Stimulated activated CD4-positive, alpha-beta T cell treated with anti-CD3 and anti-CD28 coated beads, Interleukin-15, amount 100 ng/mL, for 48 hours (primary cell): ENCODE measurements around the gene NCK2.

Experiments
- DNase-seq, 2 donors: peaks; one replicate each; pipeline ENCODE4 v3.0.0-alpha.2; 2020; ENCODE audit warnings: low read depth in 2 of 2

NCK2 gene

DNA sequence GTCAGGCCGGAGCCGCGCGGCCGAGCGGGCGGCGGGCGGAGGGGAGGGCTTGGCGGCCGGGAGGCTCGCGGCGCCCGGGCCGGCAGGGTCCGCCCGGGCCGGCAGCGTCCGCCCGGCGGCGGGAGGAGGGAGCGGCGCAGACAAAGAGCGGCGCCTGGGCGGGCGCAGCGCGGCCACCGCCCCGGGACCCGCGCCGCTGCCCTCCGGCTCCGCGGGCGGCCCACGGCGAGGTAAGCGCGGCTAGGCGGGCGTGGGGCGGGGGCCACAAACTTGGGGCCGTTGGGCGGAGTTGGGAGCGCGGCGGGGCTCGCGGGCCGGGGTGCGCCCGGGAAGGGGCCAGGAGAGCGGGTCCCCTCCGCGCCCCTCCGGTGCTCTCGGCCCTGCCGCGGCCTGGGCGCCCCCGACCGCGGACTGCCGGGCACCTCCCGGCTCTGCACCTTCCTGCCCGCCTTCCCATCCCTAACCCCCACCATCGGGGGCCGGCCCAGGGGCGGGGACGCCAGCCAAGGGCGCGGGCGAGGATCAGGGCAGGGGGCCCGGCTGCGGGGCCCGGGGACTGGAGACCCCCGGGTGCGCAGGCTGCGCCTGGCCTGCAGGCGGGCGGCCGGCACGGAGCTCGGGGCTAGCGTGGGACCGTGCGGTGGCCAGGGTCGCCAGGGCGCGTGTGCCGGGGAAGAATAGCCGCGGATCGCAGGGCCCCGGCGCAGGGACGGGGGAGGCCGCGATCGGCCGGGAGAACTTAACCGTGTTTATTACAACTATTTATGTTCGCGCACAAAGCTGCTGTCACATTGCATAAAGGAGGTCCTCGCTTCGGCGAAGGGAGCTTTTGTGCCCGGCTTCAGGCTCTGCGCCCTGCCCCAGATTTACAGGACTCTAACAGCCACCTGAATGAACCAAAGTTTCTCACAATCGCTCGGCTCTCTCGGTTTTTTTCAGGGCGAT is at the start of gene NCK2:
TSS of gene NCK2 (plus strand) at position 4 of the 945 bp plus-strand sequence. CDS start 110,152 bp downstream, outside the sequence.
- DNase-seq = no peak

GRCh38 chr2:105697781-105698449 is 46.8 kb upstream of the NCK2 start:
- no peak for DNase-seq

DNA sequence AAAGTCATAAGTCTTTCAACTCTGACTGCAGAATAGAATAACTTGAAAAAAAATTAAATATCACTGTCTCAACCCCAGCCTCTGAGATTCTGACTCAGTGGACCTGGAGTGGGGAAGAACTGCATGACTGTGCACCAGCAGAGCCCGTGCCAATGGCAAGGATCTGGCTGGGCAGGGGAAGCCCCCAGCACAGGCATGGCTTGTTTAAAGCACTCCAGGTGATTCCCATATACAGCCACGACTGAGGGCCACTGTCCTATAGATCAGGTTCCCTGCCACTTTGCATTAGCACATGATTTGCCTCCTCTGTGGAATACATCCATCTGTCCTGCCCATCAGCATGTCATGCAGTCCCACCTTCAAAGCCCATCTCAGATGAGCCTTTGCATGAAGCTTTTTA is 45.9 kb upstream of the NCK2 start:
- DNase-seq = no peak

- DNase-seq = no peak
Observed at GRCh38 chr2:105701042-105701441, 43.7 kb upstream of the NCK2 start.

DNA sequence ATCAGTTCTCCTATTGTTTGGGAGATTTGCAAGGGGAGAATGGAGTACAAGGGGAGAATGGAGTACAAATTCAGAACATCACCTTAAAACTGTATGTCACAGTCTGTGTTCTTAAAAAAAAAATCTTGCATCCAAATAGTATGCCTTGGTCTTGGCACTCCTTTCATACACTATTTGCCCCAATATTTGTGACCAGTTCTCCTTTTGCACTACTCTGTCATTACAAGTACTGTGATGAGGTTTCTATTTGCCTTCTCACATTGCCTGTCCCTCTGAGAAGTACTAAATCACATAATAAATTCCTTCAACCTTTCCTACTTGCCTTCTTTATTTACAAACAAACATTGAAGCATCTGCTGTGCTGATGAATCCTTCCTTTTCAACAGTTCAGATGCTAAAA is 36.0 kb upstream of the NCK2 start:
- no peak for DNase-seq

DNA sequence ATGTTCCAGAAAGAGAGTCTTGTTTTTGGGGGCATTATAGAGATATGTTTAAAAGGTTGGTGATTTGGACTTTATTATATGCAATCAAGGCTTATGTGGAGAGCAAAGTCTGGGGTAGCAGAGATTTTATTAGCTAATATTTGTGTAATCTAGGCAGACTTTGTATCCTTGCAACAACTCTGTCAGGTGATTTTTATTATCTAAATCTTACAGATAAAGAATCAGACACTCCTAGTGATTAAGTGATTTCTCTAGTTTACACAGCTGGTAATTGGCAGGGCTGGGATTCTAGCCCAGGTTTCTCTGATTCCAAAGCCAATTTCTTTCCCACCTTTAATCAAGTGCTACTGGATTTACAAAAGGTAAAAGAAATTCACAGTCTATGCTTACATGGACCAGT is 33.3 kb upstream of the NCK2 start:
- DNase-seq = no peak

GRCh38 chr2:105712166-105712915 is 32.4 kb upstream of the NCK2 start:
- DNase-seq = no peak

GRCh38 chr2:105712981-105713596 is 31.6 kb upstream of the NCK2 start:
- no peak for DNase-seq

DNA sequence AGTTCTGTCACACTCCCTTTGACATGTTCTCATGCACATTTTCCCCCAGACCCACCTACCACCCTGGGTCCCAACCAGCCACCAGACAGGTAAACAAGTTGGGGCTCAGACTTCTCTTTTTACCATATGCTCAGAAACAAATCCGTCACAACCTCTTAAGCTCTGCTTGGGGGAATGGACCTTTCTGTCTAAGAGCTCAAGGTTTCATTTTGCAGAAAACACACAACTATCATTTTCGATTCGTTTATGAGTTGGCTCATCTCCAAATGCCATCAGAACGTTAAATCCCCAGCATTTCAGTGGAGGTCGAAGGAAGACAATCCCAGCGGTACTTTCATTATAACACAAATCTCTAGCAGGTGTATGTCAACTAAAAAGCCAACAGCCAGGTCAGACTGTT is 30.6 kb upstream of the NCK2 start:
- no peak for DNase-seq

DNA sequence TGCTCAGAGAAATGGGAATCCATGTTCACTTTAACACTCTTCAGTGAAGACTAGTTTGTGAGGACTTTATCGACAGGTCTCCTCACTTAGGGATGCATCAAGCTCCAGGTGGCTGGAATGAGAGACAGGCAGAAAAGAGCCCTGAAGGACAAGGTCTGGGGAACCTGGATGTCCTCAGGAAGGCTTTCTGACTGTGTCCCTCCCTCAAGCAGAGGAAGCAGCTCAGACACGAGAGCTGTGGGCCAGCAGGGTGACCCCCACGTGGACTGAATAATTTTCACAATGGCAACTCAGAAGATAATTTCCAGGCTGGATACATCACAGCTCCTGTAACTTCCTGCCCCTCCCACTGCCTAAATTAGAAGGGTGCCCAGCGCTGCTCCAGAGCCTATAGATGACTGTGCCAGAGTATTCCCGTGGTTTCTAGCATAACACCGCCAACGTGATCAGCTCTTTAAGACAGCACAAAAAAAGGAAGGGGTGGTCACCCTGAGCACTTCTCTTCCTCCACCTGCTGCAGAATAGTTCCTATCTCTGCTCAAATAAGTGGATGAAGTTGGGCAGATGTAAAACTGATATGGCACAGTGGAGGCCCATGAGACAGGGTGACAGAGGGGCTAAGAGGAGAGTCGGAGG is 25.7 kb upstream of the NCK2 start:
- no peak for DNase-seq

DNA sequence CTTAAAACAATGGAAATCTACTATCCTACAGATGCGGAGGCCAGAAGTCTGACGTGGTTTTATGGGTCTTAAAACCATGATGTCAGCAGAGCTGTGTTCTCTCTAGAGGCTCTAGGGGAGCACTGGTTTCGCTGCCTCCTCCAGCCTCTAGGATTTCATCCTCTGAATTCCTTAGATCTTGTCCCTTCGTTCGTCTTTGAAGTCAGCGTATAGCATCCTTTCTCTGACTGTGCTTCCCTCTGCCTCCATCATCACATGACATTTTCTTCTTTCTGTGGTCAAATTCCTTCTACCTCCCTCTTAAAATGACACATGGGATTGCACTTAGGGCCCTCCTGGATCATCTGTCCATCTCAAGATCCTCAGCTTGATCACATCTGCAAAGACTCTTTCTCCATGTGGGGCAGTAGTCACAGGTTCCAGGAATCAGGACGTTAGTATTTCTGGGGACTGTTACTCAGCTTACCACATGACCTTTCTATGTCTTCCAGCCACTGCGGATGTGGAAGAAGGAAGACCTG is 22.7 kb upstream of the NCK2 start:
- no peak for DNase-seq

DNA sequence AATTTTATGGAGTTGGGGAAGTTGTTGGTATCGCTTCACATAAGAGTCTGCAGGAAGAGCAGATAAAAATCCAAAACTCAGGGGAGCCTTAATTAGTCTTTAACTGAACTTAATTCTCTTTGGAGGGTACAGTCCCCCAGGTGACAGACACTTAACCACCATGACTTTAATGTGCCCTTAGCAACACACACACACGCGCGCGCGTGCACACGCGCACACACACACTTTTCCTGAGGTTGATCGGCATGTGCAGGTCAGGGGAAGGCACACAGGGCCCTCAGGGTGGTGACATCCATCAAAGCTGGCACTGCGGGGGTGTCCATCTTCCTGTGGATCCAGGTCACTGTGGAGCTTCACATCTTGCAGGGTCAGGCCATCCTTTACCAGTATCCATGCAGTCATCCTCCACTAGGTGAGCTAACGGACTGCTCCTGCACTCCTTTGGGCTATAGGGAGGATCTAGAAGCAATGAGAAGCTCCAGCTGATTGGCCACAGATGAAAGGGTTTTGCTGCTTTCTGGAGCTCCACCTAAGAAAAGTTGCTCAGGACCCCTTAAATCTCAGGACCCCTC is 21.9 kb upstream of the NCK2 start:
- DNase-seq = no peak

DNA sequence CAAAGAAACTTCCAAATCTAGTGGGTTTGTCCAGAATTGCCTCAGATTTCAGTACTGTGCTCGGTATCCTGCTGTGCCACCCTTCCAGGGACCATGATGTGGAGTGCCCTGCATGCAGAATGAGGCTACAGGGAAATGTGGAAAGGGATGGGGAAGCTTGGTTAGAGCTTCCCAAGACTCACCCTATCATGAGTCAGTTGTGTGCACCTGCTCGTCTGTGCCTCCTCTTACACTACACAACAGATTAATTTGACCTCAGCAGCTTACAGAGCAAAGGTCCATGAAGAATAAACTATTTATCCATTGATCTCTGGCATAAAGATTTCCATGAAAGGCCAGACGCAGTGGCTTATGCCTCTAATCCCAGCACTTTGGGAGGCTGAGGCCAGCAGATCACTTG is 21.3 kb upstream of the NCK2 start:
- DNase-seq = no peak

DNA sequence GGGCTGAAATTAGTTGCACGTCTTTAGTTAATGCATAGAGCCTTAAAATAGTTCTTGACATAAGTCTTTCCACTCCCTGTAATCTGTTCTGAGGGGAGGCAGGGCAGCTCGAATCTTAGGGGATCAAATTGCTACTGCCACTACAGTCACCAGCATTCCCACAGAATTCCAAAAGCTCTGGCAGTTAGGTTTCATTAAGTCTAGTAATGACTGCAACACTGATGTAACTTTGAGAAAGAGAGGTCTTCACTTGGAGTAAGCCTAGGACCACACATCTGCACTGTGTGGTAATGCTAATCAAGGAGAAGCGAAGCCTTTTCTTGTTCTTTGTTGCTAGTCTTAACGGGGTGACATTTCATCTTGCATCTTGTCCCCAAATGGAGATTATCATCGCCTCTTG is 19.3 kb upstream of the NCK2 start:
- DNase-seq = no peak

DNA sequence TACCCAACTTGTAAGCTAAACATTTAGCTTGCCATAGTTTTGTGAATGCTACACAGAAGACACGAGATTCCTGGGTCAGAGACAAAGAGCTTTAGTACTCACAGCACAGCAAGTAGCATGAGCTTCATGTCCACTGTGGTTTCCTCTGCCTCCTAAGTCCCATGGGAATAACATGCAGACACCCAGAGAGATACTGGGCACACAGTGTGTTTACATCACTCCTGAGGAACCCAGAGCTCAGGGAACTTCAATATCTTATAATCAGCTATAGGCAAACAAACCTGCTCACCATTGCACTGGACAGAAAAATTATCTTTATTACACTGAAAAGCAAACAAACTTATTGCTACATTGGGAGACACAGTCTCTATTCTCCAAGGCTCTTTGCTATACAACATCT is 14.5 kb upstream of the NCK2 start:
- no peak for DNase-seq

DNA sequence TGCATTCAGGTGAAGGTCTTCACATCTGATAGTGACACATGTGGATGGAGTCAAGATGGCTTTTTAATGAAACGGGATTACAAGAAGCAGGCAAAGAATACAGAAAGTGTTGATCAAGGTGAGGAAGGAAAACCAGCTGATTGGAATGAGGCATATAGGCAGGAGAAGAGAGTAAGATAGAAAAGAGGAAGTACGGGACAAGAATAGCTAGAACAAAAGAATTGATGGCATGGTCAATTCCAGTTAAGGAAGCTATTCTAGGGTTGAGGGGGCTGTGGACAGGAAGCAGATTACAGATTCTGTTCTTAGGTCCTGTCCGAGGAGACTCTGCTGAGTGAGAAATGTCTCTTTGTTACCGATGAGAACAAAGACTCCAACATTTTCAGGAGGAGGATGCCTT is 13.2 kb upstream of the NCK2 start:
- DNase-seq = no peak

- no peak for DNase-seq
Observed at GRCh38 chr2:105732101-105732500, 12.6 kb upstream of the NCK2 start.

DNA sequence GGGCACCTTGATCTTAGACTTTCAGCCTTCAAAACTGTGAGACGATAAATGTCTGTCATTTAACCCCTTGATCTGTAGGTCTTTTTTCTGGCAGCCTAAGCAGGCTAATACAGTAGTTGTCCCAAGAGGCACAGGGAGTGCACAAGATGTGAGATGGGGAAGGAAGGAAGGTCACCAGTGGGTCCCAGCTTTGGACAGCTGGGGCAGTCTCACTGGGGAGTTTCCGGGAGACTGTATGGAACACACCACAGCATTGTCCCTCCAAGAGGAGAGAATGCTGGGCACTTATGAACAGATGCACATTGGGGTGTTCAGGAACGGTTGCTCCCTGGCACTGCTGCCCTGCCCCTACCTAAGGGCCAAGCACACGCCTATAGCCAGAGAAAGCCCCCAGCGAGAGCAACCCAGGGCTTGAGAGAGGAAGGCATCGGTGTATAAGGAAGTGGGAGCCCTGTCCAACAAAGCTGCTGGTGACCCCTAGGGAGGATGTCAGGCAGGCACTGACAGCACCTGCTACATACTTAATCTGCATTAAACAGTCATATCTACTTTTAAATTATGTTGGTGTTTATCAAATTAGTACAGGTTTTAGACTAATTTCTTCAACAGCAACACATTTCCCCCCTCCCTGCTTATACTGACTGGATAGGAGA is 11.6 kb upstream of the NCK2 start:
- DNase-seq = no peak

DNA sequence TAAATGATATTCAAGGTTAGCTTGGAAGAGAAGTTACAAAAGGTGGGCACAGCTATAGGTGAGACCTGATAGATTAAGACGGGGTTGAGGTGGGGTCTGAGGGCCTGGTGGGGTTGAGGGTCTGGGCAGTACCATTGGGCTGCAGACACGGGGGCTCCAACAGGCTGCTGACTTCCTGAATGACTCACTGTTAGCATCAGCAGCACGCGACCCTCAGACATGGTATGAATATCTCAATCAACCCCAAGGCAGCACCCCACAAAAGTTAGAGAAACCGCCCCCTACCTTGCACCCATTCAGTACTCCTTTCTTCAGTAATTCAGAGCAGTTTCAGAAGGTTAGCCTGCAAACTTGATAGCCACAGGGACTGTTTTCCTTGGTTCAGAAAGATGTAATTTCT is 10.8 kb upstream of the NCK2 start:
- DNase-seq = no peak

DNA sequence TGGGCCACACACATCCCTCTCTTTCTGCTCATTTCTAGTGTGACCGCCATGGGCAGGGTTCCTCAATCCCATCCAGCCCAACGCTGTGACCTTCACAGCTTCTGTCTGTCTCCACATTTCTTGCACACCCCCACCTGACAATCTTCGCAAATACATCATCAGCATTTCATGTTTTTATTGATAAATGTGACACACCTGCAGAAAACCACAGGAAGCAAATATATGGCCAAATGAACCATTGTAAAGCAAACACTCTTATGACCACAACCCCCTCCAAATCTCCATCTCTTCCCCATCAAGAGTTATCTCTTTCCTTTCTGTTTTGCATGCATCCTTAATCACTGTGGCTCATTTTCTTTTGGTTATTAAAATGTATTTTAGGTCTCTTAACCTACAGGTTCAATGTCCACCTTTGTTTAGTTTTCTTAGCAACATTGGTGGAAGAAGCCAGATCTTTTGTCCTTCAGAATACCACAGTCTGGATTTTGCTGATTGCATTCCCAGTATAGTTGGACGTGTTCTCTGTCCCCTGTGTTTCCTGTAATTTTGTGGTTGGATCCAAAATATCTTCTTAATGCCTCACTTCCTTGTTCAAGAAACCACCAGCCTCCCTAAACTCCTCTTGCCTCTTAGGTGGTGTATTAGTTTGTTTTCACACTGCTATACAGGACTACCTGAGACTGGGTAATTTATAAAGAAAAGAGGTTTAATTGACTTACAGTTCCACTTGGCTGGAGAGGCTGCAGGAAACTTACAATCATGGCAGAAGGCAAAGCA is 9.8 kb upstream of the NCK2 start:
- DNase-seq = no peak
